ENCODE results near the gene METTL8. TPM values are rescaled to one million over a fixed set of nuclear protein-coding genes. Genes with fewer than 3 reads are reported as not detected.
"Not testable (repeated sequence)": the region's sequence is repeated elsewhere in the genome, so short reads cannot be mapped to it uniquely, and the experiment has no call there.

METTL8 gene
- total RNA-seq, 6 donors from 2014 or later: 6.1 to 15.4 (median 13.0) TPM

DNA sequence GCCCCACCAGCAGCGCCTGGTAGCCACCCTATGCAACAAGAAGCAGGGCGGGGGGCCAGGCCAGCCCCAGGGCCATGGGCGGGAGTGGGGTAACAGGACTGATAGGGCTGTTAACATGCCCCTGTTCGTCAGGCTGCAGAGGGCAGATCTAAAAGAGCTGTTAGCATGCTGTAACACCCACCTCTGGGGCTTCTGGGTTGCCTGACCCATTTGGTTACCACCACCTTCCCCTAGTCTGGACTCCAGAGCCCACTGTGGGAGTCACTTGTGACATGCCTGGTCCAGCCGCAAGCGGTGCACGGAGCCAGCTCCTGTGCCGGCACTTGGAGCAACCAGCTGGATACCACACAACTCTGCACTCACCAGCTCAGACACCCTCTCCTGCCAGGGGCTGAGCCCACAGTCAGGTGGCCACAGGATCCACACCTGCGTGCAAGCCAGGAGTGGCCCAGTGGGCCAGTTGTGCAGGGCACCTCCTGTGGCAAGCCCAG, 2.1 kb downstream of the METTL8 start:
- Histone ChIP-seq H3K36me3 (peaks cover 0 to 6% (median 0%) of the 10 kb centered on the region in 4 donors), H3K9me3 (no peaks in the 10 kb centered on the region), H3K4me1 (peaks cover 11 to 16% (median 13%) of the 10 kb centered on the region in 4 donors), H3K27ac (no peak overlapping the region), H3K27me3 (no peaks in the 10 kb centered on the region), H3K4me3 (no peak overlapping the region)
- peak in 1 of 2 donors; percentile 58 for DNase-seq
- no peak for ATAC-seq (ENCODE audit: low FRiP score in 2 of 2)
- TF ChIP-seq, protein P1, sequence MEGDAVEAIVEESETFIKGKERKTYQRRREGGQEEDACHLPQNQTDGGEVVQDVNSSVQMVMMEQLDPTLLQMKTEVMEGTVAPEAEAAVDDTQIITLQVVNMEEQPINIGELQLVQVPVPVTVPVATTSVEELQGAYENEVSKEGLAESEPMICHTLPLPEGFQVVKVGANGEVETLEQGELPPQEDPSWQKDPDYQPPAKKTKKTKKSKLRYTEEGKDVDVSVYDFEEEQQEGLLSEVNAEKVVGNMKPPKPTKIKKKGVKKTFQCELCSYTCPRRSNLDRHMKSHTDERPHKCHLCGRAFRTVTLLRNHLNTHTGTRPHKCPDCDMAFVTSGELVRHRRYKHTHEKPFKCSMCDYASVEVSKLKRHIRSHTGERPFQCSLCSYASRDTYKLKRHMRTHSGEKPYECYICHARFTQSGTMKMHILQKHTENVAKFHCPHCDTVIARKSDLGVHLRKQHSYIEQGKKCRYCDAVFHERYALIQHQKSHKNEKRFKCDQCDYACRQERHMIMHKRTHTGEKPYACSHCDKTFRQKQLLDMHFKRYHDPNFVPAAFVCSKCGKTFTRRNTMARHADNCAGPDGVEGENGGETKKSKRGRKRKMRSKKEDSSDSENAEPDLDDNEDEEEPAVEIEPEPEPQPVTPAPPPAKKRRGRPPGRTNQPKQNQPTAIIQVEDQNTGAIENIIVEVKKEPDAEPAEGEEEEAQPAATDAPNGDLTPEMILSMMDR (IDR thresholded peaks at IDR 0.05): no peak
- TF ChIP-seq EP300 (IDR thresholded peaks at IDR 0.05) (no peak), POLR2AphosphoS5 (IDR thresholded peaks at IDR 0.05) (no peak), POLR2A (IDR thresholded peaks at IDR 0.05) (no peak)
- 97 to 98% methylated on average over 7 to 8 of the region's 9 CpGs for WGBS, 2 donors

DNA sequence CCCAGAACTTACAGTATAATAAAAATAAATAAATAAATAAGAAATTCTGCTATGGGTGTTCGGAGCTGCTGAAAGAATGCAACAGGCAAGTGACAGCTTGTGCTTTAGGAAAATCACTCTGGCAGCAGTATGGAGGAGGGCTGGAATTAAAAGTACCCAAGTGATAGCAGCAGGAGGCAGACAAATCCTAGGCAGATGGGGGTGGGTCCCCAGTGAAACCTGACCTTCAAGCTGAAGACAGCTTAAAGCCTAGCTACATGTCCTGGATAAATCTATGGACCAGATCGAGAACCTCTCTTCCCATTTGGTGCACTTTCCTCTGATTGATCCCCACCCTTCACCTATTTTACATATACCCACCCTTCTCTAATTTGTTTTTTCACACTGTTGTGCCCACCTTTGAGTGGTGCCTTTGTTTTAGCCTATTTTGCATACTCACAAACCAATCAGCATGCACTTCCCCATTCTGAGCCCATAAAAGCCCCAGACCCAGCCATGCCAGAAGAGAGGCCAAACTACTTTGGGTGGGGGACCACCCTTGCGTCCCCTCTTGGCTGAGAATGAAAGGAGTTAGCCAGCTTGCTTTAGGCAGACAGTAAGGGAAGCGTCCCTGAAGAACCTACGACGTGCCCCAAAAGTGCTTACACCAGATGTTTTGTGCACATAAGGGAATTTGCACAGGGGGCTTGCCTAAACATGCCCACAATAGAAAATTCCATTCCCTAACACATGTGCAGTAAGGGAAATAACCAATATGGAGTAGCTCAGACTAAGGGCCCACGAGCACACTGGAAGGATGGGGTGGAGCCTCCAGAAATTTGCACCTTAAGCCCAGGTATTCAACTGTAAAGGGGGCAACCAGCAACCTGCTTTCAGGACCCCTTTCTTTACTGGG, 3.0 kb downstream of the METTL8 start:
- no peaks in the 10 kb centered on the region for H3K36me3 ChIP-seq
- H3K4me3 ChIP-seq: no peak overlapping the region
- H3K9me3 ChIP-seq: no peaks in the 10 kb centered on the region
- DNase-seq: no peak
- no peak overlapping the region for H3K27ac ChIP-seq
- ATAC-seq (ENCODE audit: low FRiP score in 2 of 2): no peak
- no peaks in the 10 kb centered on the region for H3K27me3 ChIP-seq
- TF ChIP-seq POLR2A (IDR thresholded peaks at IDR 0.05): no peak
- TF ChIP-seq, protein P1 (IDR thresholded peaks at IDR 0.05): no peak
- TF ChIP-seq POLR2AphosphoS5 (IDR thresholded peaks at IDR 0.05): no peak
- TF ChIP-seq EP300 (IDR thresholded peaks at IDR 0.05): no peak
- WGBS, 2 donors: 95 to 97% methylated on average over 7 of the region's 7 CpGs
- H3K4me1 ChIP-seq: peaks cover 11 to 16% (median 13%) of the 10 kb centered on the region in 4 donors

DNA sequence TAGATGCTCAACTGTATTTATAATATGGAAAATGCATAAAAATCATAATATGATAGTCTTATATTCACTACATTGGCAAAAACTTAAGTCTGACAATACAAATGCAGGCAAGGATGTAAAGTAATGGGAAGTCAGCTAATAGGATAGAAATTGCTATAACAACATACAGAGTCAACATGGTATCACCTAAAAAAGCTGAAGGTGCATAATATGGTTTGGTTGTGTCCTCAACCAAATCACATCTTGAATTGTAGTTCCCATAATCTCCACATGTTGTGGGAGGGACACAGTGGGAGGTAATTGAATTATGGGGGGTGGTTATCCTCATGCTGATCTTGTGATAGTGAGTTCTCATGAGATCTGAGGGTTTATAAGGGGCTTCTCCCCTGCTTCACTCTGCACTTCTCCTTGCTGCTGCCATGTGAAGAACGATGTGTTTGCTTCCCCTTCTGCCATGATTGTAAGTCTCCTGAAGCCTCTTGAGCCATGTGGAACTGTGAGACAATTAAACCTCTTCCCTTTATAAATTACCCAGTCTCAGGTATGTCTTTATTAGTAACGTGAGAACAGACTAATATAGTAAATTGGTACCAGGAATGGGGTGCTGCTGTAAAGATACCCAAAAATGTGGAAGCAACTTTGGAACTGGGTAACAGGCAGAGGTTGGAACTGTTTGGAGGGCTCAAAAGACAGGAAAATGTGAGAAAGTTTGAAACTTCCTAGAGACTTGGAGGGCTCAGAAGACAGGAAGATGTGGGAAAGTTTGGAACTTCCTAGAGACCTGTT, 10.9 kb downstream of the METTL8 start:
- not testable (repeated sequence) for H3K27me3 ChIP-seq; DNase-seq; ATAC-seq (ENCODE audit: low FRiP score in 2 of 2); H3K27ac ChIP-seq; H3K4me3 ChIP-seq; H3K4me1 ChIP-seq; H3K36me3 ChIP-seq
- 87 to 88% methylated on average over 2 of the region's 2 CpGs for WGBS, 2 donors
- peaks cover 0 to 13% (median 10%) of the 10 kb centered on the region in 4 donors for H3K9me3 ChIP-seq

DNA sequence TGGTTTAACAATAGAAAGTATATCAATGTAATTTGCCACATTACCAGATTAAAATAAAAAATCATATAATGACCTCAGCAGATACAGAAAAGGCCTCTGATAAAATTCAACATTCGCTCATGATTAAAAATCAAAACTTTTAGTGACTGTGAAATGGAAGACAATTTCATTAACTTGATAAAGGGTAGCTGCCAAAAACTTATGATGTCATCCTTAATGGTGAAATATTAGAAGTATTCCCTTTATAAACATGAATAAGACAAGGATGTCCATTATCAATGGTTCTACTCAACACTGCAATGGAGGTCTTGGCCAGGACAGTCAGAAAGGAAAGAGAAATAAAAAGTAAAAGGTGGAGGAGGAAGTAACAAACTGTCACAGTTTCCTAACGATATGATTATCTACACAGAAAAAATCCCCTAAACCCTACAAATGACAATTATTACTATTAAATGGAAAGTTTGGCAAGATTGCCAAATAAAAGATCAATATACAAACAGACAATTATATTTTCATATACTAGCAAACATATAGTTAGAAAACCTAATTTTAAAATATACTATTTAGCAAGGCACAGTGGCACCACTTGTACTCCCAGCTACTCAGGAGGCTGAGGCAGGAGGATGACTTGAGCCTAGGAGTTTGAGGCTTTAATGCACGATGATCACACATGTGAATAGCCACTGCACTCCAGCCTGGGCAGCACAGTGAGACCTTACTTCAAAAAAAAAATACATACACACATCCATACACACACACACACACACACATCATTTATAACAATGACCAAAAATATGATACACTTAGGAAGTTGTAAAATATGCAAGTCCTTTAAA, 12.8 kb downstream of the METTL8 start:
- 83 to 91% methylated on average over 3 of the region's 3 CpGs for WGBS, 2 donors

More for the DNA sequence above, 12.8 kb downstream of the METTL8 start:
- Histone ChIP-seq H3K27me3 (no peaks in the 10 kb centered on the region), H3K9me3 (peaks cover 0 to 13% (median 10%) of the 10 kb centered on the region in 4 donors), H3K27ac (no peak overlapping the region), H3K4me3 (no peak overlapping the region), H3K36me3 (no peaks in the 10 kb centered on the region), H3K4me1 (peaks cover 0 to under 1% (median 0%) of the 10 kb centered on the region in 4 donors)
- no peak for DNase-seq
- no peak for ATAC-seq (ENCODE audit: low FRiP score in 2 of 2)
- TF ChIP-seq POLR2A (IDR thresholded peaks at IDR 0.05) (no peak), POLR2AphosphoS5 (IDR thresholded peaks at IDR 0.05) (no peak)
- TF ChIP-seq, protein P1 (IDR thresholded peaks at IDR 0.05): no peak

Data from upper lobe of left lung (tissue), 6 donors.